ENCODE results near the gene TLCD3A.
"Not testable (repeated sequence)": the region's sequence is repeated elsewhere in the genome, so short reads cannot be mapped to it uniquely, and the experiment has no call there.

The TLCD3A gene

GRCh38 chr17:708132-708531 lies 24.3 kb upstream of the TLCD3A start:
- DNase-seq (ENCODE audit: low read depth) = no peak

- no peak for DNase-seq (ENCODE audit: low read depth)
Measured at GRCh38 chr17:718075-718474, 14.3 kb upstream of the TLCD3A start.

GRCh38 chr17:720706-721539 lies 11.5 kb upstream of the TLCD3A start:
- no peak for DNase-seq (ENCODE audit: low read depth)

- DNase-seq (ENCODE audit: low read depth) = no peak
Measured at GRCh38 chr17:721540-721937, 10.9 kb upstream of the TLCD3A start.

- no peak for DNase-seq (ENCODE audit: low read depth)
Measured at GRCh38 chr17:725084-725483, 7.3 kb upstream of the TLCD3A start.

GRCh38 chr17:725746-726145 lies 6.7 kb upstream of the TLCD3A start:
- no peak for DNase-seq (ENCODE audit: low read depth)

GRCh38 chr17:726271-726919 lies 6.0 kb upstream of the TLCD3A start:
- DNase-seq (ENCODE audit: low read depth) = no peak

- no peak for DNase-seq (ENCODE audit: low read depth)
Measured at GRCh38 chr17:728911-729310, 3.5 kb upstream of the TLCD3A start.

GRCh38 chr17:731644-732066 lies 741 bp upstream of the TLCD3A start:
- DNase-seq (ENCODE audit: low read depth) = no peak

- no peak for DNase-seq (ENCODE audit: low read depth)
Measured at GRCh38 chr17:732902-733720, 715 bp downstream of the TLCD3A start.

- DNase-seq (ENCODE audit: low read depth) = no peak
Measured at GRCh38 chr17:733743-734142, 1.3 kb downstream of the TLCD3A start.

- no peak for DNase-seq (ENCODE audit: low read depth)
Measured at GRCh38 chr17:737561-738113, 5.2 kb downstream of the TLCD3A start.

- no peak for DNase-seq (ENCODE audit: low read depth)
Measured at GRCh38 chr17:740240-741017, 8.0 kb downstream of the TLCD3A start.

GRCh38 chr17:742147-742793 lies 9.9 kb downstream of the TLCD3A start:
- no peak for DNase-seq (ENCODE audit: low read depth)

- DNase-seq (ENCODE audit: low read depth) = no peak
Measured at GRCh38 chr17:743139-743538, 10.7 kb downstream of the TLCD3A start.

- no peak for DNase-seq (ENCODE audit: low read depth)
Measured at GRCh38 chr17:744937-745336, 12.5 kb downstream of the TLCD3A start.

GRCh38 chr17:745406-745805 lies 13.0 kb downstream of the TLCD3A start:
- DNase-seq (ENCODE audit: low read depth) = no peak

GRCh38 chr17:746181-746580 lies 13.8 kb downstream of the TLCD3A start:
- no peak for DNase-seq (ENCODE audit: low read depth)

GRCh38 chr17:746783-747629 lies 14.6 kb downstream of the TLCD3A start:
- no peak for DNase-seq (ENCODE audit: low read depth)

GRCh38 chr17:748604-749003 lies 16.2 kb downstream of the TLCD3A start:
- DNase-seq (ENCODE audit: low read depth) = not testable (repeated sequence)
